HG02610 (cell line): ENCODE data around the gene ZNF106.

ENCODE experiments used
- ATAC-seq: cut with Tn5 transposase; IDR thresholded peaks from one replicate; pipeline ENCODE4 v1.9.1; 2021; ENCODE audit warnings: mild to moderate bottlenecking, moderate library complexity; ENCODE audit not compliant: unreplicated experiment

ZNF106 gene

GRCh38 chr15:42373274-42373673, 117.7 kb downstream of the ZNF106 start:
- ATAC-seq, result no peak

GRCh38 chr15:42371096-42371495, 119.8 kb downstream of the ZNF106 start:
- ATAC-seq, result no peak

GRCh38 chr15:42368096-42368495, 122.8 kb downstream of the ZNF106 start:
- no peak for ATAC-seq

GRCh38 chr15:42367041-42367440, 123.9 kb downstream of the ZNF106 start:
- no peak for ATAC-seq

- no peak for ATAC-seq
Observed at GRCh38 chr15:42365921-42366550, 124.9 kb downstream of the ZNF106 start.

- ATAC-seq, result no peak
Observed at GRCh38 chr15:42364529-42364928, 126.4 kb downstream of the ZNF106 start.

- no peak for ATAC-seq
Observed at GRCh38 chr15:42363942-42364341, 127.0 kb downstream of the ZNF106 start.

- ATAC-seq, result no peak
Observed at GRCh38 chr15:42363487-42363886, 127.5 kb downstream of the ZNF106 start.
